Stimulated activated CD4-positive, alpha-beta T cell treated with anti-CD3 and anti-CD28 coated beads, Interleukin-4, amount 100 ng/mL, for 48 hours (primary cell): ENCODE data around the gene S100A5.
A peak's percentile ranks its signal among the peaks of the same experiment; 100 is the strongest.

Experiments used
- DNase-seq, 2 donors: peaks; one replicate each; pipeline ENCODE4 v3.0.0-alpha.2; 2020; ENCODE audit warnings: low read depth in 2 of 2

S100A5 gene

GRCh38 chr1:153547560-153548551, 7.1 kb upstream of the S100A5 start:
- DNase-seq = no peak

GRCh38 chr1:153546796-153547559, 6.2 kb upstream of the S100A5 start:
- DNase-seq = no peak

DNA sequence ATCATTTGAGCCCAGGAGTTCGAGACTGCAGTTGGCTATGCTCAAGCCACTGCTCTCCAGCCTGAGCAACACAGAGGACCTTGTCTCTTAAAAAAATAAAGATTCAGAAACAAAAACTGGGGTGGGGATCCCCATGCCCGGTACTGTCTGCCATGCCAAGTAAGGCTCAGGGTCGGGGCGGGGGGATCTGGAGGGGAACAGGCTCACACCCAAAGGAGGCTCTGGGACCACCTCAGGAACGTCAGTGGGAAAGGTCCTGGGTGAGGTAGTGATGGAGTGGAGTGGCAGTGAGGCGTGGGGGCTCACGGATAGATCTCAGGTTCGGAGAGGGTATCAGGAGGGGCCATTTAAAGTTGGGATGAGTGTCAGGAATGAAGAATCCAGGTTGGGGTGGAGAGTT, 5.6 kb upstream of the S100A5 start:
- no peak for DNase-seq

DNA sequence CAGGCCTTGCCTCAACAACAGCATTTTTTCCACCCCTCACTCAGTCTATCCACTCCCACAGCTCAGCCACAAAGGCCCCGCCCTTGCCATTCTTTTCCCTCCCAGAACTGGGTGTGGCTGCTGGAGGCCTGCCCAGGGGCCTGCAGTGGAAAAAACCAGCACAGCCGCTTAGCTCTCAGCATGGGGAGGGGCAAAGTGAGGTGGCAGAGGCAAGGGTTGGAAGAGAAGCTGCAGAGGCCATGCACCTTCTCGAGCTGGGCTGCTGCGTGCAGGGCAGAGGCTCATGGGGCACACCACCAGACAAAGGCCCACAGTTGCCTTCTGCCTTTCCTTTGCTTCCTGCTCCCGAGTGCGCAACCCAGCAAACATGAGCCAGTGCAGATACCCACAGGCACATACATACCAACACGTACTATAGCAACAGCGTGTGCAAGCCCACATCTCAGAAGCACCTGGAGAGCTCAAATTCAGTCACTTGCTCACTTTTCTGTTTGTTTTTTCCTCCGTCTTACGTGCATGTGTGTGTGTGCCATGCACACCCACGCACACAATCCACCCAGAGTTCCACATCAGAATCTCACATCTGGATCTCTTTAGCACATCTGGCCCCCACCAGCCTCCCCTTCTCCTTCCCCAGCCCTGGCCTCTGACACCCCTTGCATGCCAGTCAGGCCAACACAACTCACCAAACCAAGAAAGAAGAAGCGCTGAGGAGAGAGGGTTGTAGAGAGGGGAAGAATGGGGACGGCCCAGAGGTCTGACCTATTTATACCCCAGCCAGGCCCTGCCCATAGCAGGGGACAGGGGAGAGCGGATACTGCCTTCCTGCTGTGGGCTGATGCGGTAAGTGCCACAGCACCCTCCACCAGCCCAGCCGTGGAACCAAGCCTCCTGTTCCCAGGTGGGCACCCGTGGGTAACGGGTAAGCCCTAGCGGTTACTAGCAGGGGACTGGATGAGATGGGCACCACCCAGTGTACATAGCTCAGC, 4.6 kb upstream of the S100A5 start, which contains the start of gene S100A4:
S100A4 (minus strand) TSS at position 740 of the 989 bp plus-strand sequence. CDS start 1,012 bp downstream, outside the sequence.
- peak; percentile 86 to 93 for DNase-seq

DNA sequence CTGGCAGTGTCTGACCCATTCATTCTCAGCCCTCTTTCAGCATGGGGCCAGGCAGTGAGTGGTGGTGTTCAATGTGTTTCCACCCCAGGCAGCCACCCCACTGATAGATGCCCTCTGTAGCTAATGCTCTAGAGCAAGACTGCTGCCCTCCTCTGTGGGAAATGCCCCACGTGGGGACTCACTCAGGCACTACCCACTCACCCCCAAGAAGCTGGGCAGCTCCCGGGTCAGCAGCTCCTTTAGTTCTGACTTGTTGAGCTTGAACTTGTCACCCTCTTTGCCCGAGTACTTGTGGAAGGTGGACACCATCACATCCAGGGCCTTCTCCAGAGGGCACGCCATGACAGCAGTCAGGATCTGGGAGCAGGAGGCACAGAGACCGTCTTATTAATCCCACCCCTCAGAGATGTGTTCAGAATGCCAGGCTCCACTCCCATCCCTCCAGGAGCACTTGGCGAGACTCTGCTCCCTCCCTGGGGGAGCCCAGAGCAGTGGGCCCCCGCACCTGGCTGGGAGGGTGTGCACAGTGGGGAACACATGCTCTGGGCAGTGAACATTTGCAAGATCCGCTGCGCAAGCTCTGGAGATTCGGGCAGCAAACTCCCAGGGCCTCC, 3.8 kb upstream of the S100A5 start:
- no peak for DNase-seq

- DNase-seq = no peak
Observed at GRCh38 chr1:153543736-153544135, 3.0 kb upstream of the S100A5 start.

DNA sequence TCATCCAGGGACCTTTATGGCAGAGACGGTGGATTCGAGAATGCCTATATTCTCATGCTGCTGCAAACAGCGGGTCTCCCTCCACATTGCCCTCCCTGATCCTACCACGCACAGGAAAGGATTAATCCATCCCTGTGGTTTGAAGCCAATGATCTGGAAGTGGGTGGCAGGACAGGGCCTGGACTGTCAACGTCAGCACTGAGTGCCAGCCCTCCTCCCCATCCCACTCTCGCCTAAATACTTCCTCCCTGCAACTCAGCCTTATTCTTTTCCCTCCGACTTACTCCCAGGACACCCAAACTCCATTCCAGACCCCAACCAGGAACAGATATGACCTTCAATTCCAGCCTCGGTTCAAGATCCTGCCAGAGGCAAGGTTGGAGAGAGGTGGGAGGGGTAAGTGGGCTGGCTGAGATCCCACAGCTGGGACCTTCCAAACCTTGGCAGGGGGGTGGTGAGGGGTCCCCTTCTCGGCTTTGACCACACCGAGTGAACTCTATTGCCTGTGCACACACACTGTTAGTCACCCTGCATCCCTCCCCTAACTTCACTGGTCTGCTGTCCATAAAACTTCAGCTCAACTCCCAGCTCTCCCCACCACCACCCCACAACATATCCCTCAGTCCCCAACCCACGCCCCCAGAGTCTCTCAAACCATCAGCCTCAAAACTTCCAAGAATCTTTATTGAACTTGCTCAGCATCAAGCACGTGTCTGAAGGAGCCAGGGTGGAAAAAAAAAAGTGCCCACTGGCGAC, 2.4 kb upstream of the S100A5 start:
- no peak for DNase-seq

DNA sequence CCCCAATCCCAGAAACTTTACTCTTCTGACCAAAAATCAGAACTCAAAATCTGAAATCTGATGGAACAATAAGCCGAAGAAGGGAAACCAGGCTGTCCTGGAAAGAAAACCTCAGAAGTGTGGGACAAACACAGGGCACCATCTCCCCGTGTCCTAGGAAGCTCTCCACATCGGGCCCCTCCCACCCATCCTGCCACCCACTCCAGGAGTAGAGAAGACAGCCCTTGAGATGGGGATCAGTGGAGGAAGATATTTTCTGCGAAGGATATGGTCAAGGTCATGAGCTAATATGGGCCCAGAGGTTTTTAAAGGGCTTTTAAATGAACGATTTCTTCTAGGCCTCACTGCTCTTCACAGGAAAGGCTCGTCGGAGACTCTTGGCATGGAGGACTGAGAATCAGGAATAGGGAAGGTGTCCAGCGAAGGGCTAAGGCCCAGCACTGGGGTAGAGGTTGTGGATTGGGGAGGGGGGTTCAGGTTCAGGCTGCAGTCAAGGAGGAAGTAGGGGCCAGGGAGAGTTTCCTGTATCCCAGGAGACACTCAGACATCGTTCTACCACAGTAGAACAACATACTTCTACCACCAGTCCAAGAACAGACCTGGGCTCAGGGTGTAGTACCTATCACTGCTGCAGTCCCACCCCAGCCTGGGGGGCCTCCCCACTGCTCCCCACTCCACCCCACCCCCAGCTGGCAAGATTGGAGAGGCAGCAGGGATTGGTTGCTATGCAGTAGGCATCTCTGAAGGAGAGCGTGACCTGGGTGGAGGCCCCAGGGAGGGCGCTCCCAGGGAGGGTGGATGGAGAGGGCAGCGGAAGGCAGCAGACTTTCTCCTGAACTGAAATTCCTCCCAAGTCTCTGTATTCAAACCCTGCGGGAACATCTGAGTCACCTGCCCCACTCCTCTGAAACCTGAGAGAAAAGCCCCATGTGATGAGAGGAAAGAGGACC, 1.2 kb upstream of the S100A5 start:
- no peak for DNase-seq

- DNase-seq = no peak
Observed at GRCh38 chr1:153539395-153540093, 1.2 kb downstream of the S100A5 start.

DNA sequence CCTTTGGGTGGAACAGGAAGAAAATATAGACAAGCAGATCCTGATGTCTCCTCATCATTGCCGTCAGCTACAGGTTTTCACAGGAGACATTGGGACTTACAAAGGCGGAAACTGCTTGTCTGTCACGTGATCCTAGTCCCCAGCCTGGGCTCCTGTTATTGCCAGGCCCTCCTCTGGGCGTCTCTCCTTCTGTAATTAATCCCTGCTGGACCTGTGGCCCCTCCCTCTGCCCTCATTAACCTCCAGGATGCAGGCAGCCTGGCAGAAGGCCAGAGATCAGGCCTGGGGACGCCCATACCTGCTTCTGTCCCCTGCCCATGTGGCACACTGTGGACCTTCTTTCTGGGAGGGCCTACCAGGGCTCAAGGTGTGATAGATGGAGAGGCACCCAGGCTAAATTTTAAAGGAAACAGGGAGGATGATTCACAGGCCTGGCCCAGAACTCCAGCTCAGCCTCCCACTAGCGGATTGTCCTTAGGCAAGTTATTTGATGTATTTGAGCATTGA, 2.4 kb downstream of the S100A5 start:
- DNase-seq = no peak

- DNase-seq = no peak
Observed at GRCh38 chr1:153537376-153537730, 3.4 kb downstream of the S100A5 start.

GRCh38 chr1:153536671-153537375, 3.9 kb downstream of the S100A5 start:
- no peak for DNase-seq

- DNase-seq = peak; percentile 63 to 78
Observed at GRCh38 chr1:153536012-153536670, 4.6 kb downstream of the S100A5 start.

DNA sequence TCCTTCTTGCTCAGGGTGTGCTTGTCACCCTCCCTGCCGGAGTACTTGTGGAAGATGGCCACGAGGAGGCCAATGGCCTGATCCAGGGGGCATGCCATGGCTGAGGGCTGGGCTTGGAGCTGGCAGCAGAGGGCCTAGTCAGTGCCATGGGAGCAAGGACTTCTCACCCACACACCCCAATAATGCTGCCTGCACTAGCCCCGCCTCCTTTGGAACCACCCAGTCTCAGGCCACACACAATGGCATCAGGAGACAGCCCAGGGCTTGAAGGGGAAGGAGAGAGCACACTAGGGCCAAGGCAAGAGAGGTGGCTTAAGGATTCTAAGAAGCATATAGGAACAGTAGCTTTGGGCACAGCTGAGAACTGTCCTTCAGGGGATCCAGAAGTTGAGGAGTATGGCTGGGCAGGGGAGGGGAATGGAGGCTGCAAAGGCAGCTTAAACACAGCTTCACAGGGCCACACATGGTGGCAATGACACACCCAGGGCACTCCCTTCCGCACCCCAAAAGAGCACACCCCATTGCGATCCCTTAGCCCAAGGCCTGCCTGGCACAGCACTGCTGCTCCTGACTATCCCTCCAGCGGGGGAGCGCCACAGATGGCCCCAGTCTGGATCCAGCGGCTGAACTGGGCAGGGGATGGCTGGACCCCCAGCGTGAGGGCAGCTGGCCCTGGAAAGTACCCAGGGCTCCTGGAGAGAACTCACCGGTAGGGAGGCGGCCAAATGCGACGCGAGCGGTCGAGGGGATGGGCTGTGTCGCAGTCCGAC, 5.3 kb downstream of the S100A5 start, which contains the start of gene S100A6:
S100A6 (minus strand) TSS at position 750 of the 770 bp plus-strand sequence; CDS start at position 98, 652 bp downstream.
- peak in 1 of 2 donors; percentile 37 for DNase-seq

DNA sequence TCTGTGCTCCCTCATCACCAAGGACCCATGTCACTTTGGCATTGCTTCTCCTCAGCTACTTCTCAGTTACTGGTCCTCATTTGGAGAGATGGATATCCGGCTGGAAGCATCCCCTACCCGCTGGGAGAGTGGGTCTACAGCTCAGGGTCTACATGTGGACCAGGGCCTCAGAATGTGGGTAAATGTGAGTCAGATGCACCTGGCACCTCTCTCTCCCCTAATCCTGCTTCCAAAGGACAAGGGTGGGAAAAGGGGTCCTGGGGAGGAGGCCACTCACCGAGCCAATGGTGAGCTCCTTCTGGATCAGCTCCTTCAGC, 5.9 kb downstream of the S100A5 start:
- DNase-seq = no peak

DNA sequence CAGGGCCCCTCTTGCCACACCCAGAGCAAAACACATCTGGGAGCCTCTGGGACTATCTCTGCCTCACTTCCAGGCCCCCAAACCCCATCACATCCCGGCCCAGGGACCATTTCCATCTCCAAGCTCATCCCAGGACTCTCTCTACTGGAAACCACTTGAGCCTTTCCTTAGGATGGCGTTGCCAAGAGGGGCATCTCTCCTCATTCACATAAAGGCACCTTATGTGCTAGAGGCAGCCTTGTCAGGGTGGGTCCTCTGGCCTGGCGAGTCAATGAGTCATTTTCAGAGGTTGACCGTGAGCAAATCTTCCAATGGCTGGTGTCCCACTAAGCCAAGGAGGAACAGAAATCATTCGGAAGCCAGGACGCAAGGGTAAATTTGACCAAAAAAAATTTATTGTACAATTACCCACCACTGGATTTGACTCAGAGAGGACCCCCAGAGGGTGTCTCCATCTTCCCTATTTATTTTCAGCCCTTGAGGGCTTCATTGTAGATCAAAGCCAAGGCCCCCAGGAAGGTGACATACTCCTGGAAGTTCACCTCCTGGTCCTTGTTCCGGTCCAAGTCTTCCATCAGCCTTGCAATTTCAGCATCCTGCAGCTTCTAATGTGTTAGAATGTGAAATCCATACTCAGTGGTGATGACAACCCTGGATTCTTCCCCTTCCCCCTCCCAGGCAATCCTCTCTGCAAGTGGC, 6.4 kb downstream of the S100A5 start:
- no peak for DNase-seq
